CD14-positive monocyte (primary cell): ENCODE results near the gene NEBL. TPM values are rescaled to one million over a fixed set of nuclear protein-coding genes. Genes with fewer than 3 reads are reported as not detected.

Source experiments
- DNase-seq, 3 donors: peaks; one replicate each; pipeline ENCODE4 v3.0.0-alpha.2; 2011 to 2022
- H2AFZ ChIP-seq: 2 replicates; pipeline ENCODE4 v1.6.0; 2012; ENCODE audit warnings: mild to moderate bottlenecking, low read depth, low read length, inconsistent platforms; ENCODE audit not compliant: insufficient read depth, poor library complexity, severe bottlenecking
- H3K27ac ChIP-seq, 2 donors: 1 replicate in 1 of 2; 2 replicates in 1 of 2; pipeline ENCODE4 v1.5.1; 2012 to 2013; ENCODE audit warnings: low read length in 2 of 2, control low read depth in 1 of 2, inconsistent platforms in 1 of 2, low read depth in 1 of 2, mild to moderate bottlenecking in 1 of 2
- H3K27me3 ChIP-seq, 2 donors: one replicate each; pipeline versions ENCODE4 v1.6.0 to v1.6.1; 2011 to 2013; ENCODE audit warnings: low read length in 2 of 2; ENCODE audit not compliant: control insufficient read depth in 2 of 2, insufficient read depth in 2 of 2
- H3K36me3 ChIP-seq, 2 donors: replicated peaks in 1 of 2; 1 replicate in 1 of 2; 2 replicates in 1 of 2; pipeline versions ENCODE4 v1.5.1 to v1.6.1; 2012 to 2013; ENCODE audit warnings: low read length in 2 of 2, control low read depth in 1 of 2, inconsistent platforms in 1 of 2, mild to moderate bottlenecking in 1 of 2; ENCODE audit not compliant: insufficient read depth in 2 of 2, control insufficient read depth in 1 of 2
- H3K4me1 ChIP-seq, 2 donors: 1 replicate in 1 of 2; 2 replicates in 1 of 2; pipeline versions ENCODE4 v1.5.1 to v1.6.1; 2012 to 2013; ENCODE audit warnings: low read length in 2 of 2, control low read depth in 1 of 2, inconsistent platforms in 1 of 2, mild to moderate bottlenecking in 1 of 2, moderate library complexity in 1 of 2; ENCODE audit not compliant: insufficient read depth in 2 of 2, control insufficient read depth in 1 of 2
- H3K4me2 ChIP-seq: replicated peaks from 2 replicates; pipeline ENCODE3; 2012; ENCODE audit warnings: low read length, moderate library complexity, mild to moderate bottlenecking; ENCODE audit not compliant: poor library complexity, severe bottlenecking; ENCODE audit errors: extremely low read depth
- H3K4me3 ChIP-seq, 3 experiments: fragments of 200-600 bp in 1 of 3; sonication (generic) in 1 of 3; replicated peaks in 1 of 3; 1 replicate in 2 of 3; 2 replicates in 1 of 3; pipeline ENCODE4 v1.5.1; 2011 to 2013; ENCODE audit warnings: low read length in 3 of 3, mild to moderate bottlenecking in 3 of 3, control low read depth in 2 of 3, low read depth in 2 of 3, inconsistent platforms in 1 of 3, moderate library complexity in 1 of 3
- H3K79me2 ChIP-seq: 2 replicates; pipeline ENCODE4 v1.6.0; 2012; ENCODE audit warnings: mild to moderate bottlenecking, control low read depth, inconsistent platforms, low read length, moderate library complexity; ENCODE audit not compliant: insufficient read depth
- H3K9ac ChIP-seq: 2 replicates; pipeline ENCODE4 v1.6.0; 2017; ENCODE audit warnings: low read length, mild to moderate bottlenecking; ENCODE audit not compliant: insufficient read depth, poor library complexity, severe bottlenecking
- H3K9me3 ChIP-seq, 2 donors: replicated peaks in 1 of 2; 1 replicate in 1 of 2; 2 replicates in 1 of 2; pipeline versions ENCODE4 v1.5.1 to v1.6.1; 2012 to 2013; ENCODE audit warnings: low read length in 2 of 2, control low read depth in 1 of 2; ENCODE audit not compliant: control insufficient read depth in 1 of 2, insufficient read depth in 1 of 2
- H4K20me1 ChIP-seq: 2 replicates; pipeline ENCODE4 v1.6.0; 2012; ENCODE audit warnings: mild to moderate bottlenecking, low read length, control low read depth, moderate library complexity; ENCODE audit not compliant: insufficient read depth
- H3K27ac Mint-ChIP-seq, 7 donors: one replicate each; pipeline ENCODE4 v1.8.0; 2020; ENCODE audit warnings: mild to moderate bottlenecking in 7 of 7, mixed read lengths in 7 of 7, moderate library complexity in 6 of 7, inconsistent platforms in 2 of 7
- H3K27me3 Mint-ChIP-seq, 3 donors: one replicate each; pipeline ENCODE4 v1.8.0; 2021 to 2022; ENCODE audit warnings: low read depth in 3 of 3, mild to moderate bottlenecking in 3 of 3, mixed read lengths in 3 of 3, moderate library complexity in 3 of 3, inconsistent platforms in 1 of 3
- H3K36me3 Mint-ChIP-seq, 2 donors: one replicate each; pipeline ENCODE4 v1.8.0; 2020; ENCODE audit warnings: mixed read lengths in 2 of 2, inconsistent platforms in 1 of 2, mild to moderate bottlenecking in 1 of 2
- H3K4me1 Mint-ChIP-seq: one replicate; pipeline ENCODE4 v1.8.0; 2020; ENCODE audit warnings: mild to moderate bottlenecking, mixed read lengths
- H3K4me3 Mint-ChIP-seq, 2 donors: one replicate each; pipeline ENCODE4 v1.8.0; 2020; ENCODE audit warnings: mild to moderate bottlenecking in 2 of 2, mixed read lengths in 2 of 2, moderate library complexity in 1 of 2
- H3K9me3 Mint-ChIP-seq, 7 donors: one replicate each; pipeline ENCODE4 v1.8.0; 2020 to 2022; ENCODE audit warnings: mixed read lengths in 7 of 7, mild to moderate bottlenecking in 6 of 7, moderate library complexity in 6 of 7, inconsistent platforms in 2 of 7
- WGBS: methylation state at CpG from one replicate; pipeline ENCODE4 v1.1.5; 2013; ENCODE audit warnings: missing lambda C conversion rate; ENCODE audit not compliant: insufficient coverage; 5-methylcytosine and 5-hydroxymethylcytosine counted together
- intact Hi-C, 2 donors: fragments of 100-400 bp; cut with micrococcal nuclease; formaldehyde crosslinking; loops; one replicate each; pipeline versions ENCODE4 v1.15.0 to v1.15.1; 2023
- polyA plus RNA-seq, 3 donors: library from polyadenylated mRNA; depleted of rRNA in 1 of 3; unstranded in 2 of 3; stranded (reverse) in 1 of 3; fragments of 300-500 nt in 2 of 3; fragments of >200 nt in 1 of 3; fragmentation: Illumina TruSeq in 2 of 3; gene quantifications; 1 replicate in 2 of 3; 2 replicates in 1 of 3; pipeline ENCODE4 v1.2.3, GENCODE V29; 2012 to 2021
- TF ChIP-seq, protein P1 (sequence below): fragments of 200-600 bp; IDR thresholded peaks from one replicate; pipeline ENCODE4 v1.8.0; 2022; ENCODE audit warnings: antibody characterized with exemption, mild to moderate bottlenecking

Gene NEBL
- polyA plus RNA-seq, 3 donors, result 9.7 TPM; not detected in 2

DNA sequence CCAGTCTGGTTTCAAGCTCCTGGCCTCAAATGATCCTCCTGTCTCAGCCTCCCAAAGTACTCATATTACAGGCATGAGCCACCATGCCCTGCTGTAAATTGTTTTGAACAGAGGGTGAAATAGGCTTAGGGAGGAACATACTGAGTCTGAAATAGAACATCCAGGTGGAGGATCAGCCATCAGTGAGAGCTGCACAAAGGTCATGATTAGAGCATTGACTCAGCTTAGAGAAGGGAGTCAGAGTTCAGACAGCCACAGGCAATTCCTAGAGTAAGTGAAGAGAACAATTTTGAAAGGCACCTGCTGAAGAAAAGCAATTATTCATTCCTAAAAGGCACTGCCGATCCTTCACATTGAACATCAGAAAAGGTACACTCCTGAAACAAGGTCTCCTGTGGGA, 15.9 kb upstream of the NEBL start:
- Histone ChIP-seq H3K4me1 (no peaks in the 10 kb centered on the region), H3K79me2 (no peaks in the 10 kb centered on the region), H3K36me3 (no peaks in the 10 kb centered on the region), H3K9me3 (no peaks in the 10 kb centered on the region), H3K27me3 (no peaks in the 10 kb centered on the region), H4K20me1 (no peaks in the 10 kb centered on the region), H3K9ac (no peak overlapping the region), H2AFZ (no peak overlapping the region), H3K27ac (no peak overlapping the region), H3K4me2 (no peak overlapping the region), H3K4me3 (no peak overlapping the region)
- intact Hi-C loops, result no loop called here
- no peak for DNase-seq
- TF ChIP-seq, protein P1, sequence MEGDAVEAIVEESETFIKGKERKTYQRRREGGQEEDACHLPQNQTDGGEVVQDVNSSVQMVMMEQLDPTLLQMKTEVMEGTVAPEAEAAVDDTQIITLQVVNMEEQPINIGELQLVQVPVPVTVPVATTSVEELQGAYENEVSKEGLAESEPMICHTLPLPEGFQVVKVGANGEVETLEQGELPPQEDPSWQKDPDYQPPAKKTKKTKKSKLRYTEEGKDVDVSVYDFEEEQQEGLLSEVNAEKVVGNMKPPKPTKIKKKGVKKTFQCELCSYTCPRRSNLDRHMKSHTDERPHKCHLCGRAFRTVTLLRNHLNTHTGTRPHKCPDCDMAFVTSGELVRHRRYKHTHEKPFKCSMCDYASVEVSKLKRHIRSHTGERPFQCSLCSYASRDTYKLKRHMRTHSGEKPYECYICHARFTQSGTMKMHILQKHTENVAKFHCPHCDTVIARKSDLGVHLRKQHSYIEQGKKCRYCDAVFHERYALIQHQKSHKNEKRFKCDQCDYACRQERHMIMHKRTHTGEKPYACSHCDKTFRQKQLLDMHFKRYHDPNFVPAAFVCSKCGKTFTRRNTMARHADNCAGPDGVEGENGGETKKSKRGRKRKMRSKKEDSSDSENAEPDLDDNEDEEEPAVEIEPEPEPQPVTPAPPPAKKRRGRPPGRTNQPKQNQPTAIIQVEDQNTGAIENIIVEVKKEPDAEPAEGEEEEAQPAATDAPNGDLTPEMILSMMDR, result no peak
- H3K27me3 Mint-ChIP-seq, result peaks cover 0 to 2% (median 0%) of the 10 kb centered on the region in 3 donors
- no peaks in the 10 kb centered on the region for H3K4me1 Mint-ChIP-seq
- no CpG with 5 or more reads among the region's 1 CpG for WGBS
- H3K4me3 Mint-ChIP-seq, result no peak overlapping the region
- no peak overlapping the region for H3K27ac Mint-ChIP-seq
- H3K9me3 Mint-ChIP-seq, result peaks cover 0 to 3% (median 0%) of the 10 kb centered on the region in 7 donors
- H3K36me3 Mint-ChIP-seq, result no peaks in the 10 kb centered on the region

- TF ChIP-seq, protein P1, result no peak
- H3K9me3 ChIP-seq, result no peaks in the 10 kb centered on the region
- DNase-seq, result no peak
- no peaks in the 10 kb centered on the region for H3K36me3 Mint-ChIP-seq
- no peak overlapping the region for H3K4me2 ChIP-seq
- no peak overlapping the region for H2AFZ ChIP-seq
- H3K9ac ChIP-seq, result no peak overlapping the region
- H3K4me3 Mint-ChIP-seq, result no peak overlapping the region
- H3K4me3 ChIP-seq, result no peak overlapping the region
- no peaks in the 10 kb centered on the region for H4K20me1 ChIP-seq
- H3K27me3 Mint-ChIP-seq, result peaks cover 0 to 2% (median 0%) of the 10 kb centered on the region in 3 donors
- H3K36me3 ChIP-seq, result no peaks in the 10 kb centered on the region
- no peaks in the 10 kb centered on the region for H3K4me1 Mint-ChIP-seq
- H3K79me2 ChIP-seq, result no peaks in the 10 kb centered on the region
- no CpG with 5 or more reads among the region's 4 CpGs for WGBS
- no peaks in the 10 kb centered on the region for H3K4me1 ChIP-seq
- no peak overlapping the region for H3K27ac ChIP-seq
- H3K27me3 ChIP-seq, result no peaks in the 10 kb centered on the region
- H3K27ac Mint-ChIP-seq, result no peak overlapping the region
- intact Hi-C loops, result no loop called here
- H3K9me3 Mint-ChIP-seq, result peaks cover 0 to 3% (median 0%) of the 10 kb centered on the region in 7 donors
Observed at GRCh38 chr10:20911626-20912025, 14.5 kb upstream of the NEBL start.
